DMS 273 treated with DMSO at 0.1 percent for 48 hours (cell line): ENCODE data around the gene GRIK1.

Experiments used
- DNase-seq: peaks from one replicate; lab custom pipeline; 2025; lab: John Stamatoyannopoulos, UW

GRIK1 gene

DNA sequence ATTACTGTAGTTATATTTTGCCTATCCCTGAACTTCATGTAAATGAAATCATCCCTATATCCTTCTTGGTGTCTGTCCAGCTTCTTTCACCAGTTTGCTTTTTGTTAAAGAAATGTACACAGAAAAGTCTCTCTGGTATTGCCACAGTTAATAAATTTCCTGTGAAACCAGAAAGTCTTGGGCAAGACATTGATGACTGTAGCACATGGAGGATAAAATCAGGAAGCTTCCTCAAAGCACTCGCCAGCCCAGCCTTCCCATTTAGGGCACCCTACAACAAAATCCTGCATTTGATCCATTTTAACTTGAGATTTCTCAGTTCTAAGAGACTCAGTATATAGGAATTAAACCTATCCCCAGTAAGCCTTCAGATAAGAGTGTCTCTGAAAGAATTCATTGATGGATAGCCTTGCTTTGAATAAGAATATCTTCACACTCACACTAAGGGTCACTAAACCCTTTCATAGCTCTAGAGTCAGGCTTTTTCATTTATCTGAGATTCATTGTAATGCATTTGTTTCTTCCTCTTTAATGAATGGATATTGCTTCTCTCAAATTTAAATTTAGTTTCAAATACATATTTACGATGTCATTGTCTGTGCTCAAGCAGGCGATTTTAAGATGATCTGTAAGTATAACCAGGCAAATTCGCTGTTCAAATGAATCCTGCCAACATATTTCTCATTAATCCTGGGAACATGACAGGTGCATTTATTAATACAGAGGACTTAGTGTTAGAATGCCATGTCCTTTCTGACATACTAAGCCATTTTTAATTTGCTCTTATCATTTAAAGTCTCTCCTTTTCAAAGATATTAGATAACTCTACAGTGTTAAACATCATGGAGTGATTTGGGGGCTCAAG is 153.1 kb downstream of the GRIK1 start:
- no peak for DNase-seq

DNA sequence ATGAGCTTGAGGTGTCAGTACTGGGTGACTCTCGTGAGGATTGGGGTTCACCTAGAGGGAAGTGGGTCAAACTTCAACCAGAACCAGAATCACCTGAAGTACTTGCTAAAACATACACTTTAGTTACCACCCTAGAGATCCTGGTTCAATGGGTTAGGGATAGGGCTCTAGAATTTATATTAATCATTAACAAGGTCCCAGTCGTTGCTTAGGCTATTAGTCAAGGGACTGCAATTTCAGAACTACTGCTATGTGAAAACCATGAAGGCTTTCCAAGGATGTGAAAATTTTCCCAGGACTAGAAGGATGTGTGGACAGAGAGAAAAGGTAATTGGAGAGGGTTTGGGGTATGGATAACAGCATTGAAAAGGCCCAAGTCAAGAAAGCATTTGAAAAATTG is 162.6 kb downstream of the GRIK1 start:
- DNase-seq, result no peak

DNA sequence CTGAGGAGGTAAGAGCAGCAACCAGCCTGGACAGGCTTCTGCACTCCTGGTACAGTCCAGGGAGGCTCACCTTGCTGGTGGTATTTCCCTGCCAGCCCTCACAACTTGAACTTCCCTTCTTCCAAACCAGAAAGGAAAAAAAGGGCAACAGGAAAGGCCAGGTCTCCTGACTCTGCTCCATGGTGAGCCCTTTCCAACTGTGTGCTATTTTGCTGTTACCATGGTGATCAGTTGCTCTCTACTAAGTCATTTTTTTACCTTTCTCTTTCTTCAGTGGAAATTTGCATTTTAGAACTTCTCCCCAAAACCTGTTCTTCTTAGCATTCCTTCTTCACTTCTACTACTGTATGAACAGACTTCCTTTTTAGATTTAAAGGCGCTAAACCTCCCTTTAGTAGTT is 164.3 kb downstream of the GRIK1 start:
- DNase-seq, result no peak

DNA sequence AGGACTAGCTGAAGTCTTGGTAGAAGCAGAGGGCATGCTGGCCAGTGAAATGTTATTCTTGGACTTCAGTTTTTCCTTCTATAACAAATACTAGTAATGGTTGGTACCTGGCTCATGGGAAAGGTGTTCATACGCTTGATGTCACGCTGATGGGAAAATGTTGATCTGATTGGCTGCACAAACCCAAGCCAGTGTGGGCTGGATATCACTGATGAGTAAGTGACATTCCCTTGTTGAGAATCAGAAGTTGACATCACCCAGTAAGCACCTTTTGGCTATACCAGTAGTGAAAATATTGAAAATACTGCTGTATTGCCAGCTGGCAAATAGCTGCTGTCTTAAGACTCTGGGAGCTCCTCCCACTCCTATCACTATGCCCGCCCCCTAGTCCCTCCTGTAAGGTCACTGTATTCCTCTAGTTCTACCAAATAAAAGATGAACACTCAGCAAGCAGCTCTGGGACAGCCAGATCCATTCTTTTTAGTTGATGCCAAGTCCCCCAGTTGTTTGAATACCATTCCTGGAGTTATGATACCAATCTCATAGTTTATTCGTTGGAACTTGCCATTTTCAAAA is 168.2 kb downstream of the GRIK1 start:
- no peak for DNase-seq

DNA sequence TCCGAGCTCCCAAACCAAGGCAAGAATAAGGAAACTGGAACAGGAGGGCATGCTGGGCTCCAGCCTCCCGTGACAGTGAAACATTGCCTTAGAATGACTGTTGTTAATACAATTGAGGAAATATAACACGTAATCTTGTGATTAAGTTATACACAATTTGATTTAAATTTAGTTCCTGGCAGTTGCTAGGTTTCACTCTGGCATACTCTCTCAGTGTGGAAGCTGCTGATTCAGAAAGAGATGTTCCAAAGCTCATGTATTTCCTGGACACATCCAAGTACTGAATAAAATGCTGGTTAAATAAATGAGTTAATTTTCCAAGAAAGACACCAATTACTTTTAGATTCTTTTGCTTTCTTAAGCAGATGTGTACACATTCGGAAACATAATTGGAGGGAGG is 176.1 kb downstream of the GRIK1 start:
- no peak for DNase-seq

DNA sequence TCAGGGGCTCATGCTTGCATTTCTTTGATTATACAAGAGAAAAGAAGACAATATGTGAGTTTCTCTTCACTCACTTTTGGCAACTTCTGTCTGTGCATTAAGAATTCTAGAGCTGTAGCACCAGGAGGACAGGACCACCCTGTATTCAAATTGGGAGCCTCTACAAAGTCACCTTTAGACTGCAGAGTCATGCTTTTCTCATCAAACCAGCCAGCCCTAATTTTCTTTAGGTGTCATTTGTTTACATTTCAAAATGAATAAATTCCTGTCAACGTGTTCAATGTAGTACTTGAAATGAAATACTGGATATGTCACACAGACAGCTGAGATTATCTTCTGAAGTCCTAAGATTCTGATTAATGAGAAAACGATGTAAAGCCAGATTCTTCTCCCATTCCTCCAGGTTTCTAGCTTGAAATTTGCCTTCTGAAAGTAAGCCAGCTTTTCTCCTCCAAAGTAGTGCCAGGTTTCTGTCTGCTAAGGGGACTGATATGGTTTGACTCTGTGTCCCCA is 177.2 kb downstream of the GRIK1 start:
- DNase-seq, result no peak

DNA sequence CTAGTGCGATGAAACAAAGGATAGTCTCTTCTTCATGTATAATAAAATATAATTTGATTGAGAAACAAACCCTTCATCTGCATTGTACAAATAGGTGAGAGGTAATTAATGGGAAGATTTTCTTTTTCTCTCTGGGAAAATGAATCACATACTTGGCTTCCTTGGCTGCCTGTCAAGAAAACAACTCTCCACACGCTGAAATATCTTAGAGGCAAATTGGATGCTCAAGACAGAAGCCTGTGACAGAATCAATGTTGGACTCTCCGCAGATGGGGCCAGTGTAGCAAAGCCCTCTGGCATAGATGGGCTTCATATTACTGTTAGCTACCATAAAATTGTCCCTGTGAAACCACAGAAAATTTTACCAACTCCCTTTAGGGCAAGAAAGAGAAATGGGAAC is 186.6 kb downstream of the GRIK1 start:
- no peak for DNase-seq

DNA sequence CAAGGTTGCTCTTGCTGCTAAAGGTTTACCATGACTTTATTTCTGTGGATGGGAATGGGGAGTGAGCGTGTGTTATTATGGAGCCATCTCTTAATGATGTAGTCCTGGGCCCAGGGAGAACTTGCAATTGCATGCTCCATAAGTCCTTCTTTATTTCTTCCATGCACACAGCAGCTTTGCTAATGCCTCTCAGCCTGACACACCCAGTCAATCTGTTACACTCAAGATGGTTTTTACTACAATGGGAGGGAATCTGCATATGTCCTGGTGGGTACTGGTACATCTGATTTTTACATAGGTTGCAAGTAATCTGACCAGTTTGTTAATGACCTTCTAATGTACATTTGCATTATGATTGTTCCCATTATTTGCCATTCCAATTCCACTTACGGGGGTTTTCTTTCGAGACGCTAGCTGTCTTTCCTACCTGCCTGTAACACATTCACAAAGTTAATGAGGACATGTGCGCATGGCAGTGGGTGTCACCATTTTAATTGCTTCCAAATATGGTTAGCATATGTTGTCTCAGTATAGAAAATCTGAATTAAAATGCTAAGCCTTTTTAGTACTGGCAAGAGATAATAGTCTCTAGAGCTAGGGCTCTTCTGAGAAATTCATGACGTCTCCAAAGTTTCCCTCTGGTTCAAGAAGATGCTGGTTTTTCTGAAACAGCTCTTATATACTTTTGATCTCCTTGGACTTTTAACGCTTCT is 188.2 kb downstream of the GRIK1 start:
- DNase-seq, result no peak

DNA sequence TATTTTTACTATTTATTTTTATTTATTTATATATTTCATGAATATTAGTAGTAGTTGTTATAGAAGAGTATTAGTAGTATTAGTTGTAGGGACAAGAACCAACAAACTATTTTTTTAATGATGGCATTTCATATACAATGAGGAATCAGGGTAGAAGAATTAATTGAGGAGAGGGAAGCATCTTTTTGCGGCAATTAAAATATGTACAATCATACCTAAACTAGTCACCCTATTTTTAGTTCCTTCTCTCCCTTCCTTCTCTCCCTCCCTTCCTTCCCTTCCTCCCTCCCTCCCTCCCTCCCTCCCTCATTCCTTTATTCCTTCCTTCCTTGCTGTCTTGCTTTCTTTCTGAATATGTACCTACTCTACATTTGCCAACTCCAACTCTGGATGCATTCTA is 189.8 kb downstream of the GRIK1 start:
- DNase-seq, result no peak

DNA sequence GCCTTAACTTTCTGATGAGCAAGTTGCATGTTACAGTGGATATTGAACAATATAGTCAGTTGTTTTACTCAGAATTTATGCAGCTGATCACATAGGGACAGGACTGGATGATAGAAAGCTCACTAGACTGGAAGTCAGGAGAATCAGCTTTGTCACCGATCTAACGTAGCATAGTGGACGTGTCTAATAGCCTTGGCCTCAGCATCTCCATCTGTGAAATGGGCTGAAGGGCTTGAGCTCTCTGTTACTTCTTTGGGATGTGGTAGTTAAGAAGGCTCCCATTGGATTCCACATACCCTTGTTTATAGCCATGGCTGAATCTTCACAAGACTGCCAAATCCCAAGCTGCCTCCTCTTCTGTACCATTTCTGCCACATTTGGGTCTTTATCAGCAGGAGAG is 190.6 kb downstream of the GRIK1 start:
- DNase-seq, result no peak

DNA sequence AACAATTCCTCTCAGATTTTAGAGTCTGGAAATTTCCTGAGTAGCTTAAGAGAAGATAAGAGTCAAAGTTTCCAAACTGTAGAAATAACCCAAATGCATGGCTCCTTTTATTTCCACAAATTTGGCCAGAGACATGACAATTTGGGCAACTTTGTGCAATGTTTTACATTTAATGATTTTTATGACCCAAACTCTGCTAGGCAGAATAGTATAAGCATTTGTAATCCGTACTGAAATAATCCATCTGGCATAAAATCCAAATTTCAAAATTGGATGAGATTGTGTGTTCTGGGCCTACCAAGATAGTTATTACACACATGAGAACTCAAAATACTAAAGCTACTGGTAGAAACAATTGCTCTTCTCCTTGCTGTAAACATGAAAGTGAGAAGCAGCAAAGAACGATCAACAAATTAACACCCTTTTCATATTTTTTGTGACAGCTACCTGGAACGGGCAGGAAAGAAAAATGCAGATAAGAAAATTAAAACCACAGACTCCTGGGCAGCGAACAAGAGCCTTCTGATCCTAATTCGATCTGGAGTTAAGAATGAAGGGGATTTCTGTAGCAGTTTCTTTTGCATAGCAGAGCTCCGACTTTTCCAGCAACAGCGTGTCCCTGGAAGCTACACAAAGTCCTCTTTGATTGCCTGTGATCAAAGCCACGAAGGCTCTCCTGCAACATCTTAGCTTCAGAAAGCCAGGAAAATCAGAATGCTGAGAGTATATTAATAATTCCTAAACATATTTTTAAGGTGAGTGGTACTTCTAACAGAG is 191.2 kb downstream of the GRIK1 start:
- DNase-seq, result no peak

DNA sequence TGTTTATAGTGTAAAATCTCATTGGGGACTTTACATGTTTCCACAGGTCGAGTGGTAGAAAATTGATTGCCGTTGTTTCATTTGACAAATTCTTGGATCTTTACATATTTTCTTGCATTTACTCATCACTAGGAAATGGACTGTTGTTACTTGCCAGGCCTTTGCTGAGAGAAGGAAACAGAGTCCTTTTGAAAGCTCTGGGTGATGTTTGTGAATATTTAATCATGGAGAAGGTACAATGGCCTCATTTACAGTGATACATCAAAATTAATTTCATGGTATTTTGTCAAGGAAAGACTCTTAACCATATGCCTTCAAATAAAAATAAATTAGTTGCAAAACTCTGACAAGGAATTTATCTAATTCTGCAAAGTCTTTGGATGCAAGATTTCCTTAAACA is 198.0 kb downstream of the GRIK1 start:
- DNase-seq, result no peak

DNA sequence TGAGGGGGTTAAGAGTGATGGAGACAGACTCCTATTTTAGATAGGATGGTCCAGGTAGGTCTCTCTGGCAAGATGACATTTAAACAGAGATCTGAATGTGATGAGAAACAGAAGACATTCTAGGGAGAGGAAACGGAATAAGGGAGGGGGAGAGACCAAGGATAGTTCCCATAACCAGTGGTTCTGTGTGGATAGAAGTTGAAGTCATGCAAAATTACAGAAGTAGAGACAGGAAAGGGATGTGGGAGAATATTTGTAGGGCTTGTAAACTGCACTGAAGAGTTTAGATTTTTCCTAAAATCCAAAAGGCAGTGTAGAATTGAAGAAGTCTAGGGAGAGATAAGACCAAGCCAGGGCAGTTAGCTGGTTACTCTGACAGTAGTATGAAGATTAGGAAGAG is 200.6 kb downstream of the GRIK1 start:
- DNase-seq, result no peak

DNA sequence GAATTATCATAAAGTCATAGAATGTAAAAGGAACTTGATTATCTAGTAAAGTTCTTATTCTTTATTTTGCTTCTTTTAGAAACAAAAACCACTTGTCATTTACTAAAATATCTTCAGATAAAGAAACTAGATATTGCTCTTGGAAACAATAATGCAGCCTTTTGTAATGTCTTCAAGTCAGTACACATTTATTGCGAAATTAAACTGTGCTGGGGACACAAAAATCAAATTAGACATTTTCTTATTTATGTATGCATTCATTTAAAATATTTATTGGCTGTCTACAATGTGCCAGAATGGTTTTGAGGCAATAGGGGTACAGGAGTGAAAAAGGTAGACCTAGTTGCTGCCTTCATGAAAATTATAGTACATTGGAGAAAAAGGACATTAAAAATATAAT is 201.1 kb downstream of the GRIK1 start:
- no peak for DNase-seq

DNA sequence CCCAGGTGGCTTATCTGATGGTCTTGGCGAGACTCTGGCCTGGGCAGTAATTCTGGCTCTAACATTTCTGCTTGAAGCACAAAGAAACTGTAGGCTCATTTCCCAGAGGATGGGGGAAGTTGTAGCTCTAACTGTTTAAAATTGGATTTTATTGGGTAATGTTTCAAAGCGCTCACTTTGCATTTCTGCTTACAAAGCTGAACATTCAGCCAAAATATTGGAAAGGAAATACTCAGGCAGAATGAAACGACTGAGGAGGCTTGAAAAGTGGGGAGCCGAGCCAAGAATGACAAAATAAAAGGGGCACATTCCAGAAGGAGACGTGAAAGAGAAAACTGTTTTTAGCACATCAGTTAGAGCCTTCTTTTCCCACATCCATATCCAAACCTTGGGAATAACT is 202.6 kb downstream of the GRIK1 start:
- no peak for DNase-seq

DNA sequence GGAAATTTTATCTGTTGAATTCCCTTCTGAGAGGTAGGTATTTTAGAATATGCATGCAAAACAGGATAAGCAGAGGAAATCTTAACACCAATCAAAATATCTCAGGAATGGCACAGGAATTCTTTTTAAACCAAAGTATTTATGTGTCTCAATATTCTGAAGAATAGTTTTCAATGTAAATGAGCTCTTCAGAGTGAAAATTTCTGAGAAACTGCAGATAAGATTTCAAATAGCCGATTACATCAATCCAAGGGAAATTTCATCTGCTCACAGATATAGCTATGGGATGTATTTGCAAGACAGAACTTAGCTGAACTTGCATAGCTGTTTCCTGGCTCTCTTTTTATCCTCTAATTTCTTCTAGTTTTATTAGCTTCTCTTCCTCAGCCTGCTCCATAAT is 209.5 kb downstream of the GRIK1 start:
- DNase-seq, result no peak

DNA sequence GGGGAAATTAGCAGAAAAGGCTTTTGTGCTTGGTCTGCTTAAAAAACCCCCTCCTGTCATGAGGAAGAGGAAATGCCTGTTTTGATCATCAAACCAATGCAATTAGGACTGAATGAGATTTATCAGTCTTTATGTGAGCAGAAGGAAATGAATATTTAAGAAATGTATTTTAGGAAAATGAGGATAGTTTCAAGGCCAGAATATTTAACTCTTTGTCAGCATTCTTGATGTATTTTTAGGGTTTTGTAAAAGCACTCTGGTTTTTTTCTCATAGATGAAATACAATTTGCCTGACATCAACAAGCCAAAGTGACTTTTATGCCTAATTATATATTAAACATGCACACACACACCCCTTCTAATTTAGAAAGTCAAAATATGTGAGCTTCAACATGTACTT is 213.8 kb downstream of the GRIK1 start:
- no peak for DNase-seq

DNA sequence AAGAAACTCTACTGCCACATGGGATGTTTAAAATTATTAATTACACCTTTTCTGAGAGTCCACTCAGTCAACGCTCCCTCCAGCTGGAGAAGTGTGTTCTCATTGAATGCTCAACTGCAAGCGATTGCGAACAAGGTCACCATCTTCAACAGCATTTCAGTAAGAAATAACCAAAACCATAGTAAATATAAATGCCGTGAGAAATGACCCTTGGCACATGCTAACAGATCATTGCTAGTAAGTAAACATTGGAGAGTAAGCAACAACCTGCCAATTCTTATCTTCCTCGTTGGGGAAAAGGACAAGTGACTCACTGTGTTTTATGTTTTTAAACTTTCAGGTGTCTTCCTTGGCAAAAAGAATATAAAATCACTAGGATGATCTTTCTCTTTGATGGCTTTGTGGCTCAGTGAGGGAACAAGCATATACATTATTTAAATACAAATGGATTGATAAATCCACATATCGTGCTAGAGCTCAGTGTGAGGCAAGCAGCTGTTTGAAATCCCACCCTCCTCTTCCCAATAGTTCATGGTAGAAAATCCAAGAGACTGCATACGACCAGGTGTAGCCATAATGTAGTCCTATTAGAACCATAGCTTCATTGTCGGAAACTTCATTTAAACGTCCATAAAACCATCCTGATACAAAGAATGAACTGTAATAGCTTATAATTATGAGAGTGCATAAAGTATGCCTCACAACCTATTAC is 214.6 kb downstream of the GRIK1 start:
- DNase-seq, result no peak

DNA sequence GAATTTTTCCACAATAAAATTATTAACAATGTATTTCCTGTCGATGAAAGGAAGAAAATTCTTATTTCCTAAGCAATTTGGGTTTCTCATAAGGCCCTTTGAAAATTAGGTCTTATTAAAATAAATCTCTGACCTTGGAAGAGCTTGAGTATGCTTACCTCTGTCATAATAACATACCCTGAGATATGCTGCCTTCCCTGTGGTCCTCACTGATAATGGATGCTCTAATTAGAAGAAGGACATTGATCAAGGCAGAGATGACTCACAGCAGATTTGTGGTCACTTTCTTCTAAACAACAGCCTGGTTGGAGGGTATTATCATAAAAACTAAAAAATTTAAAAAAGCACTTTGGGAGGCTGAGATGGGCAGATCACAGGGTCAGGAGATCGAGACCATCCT is 217.8 kb downstream of the GRIK1 start:
- no peak for DNase-seq

DNA sequence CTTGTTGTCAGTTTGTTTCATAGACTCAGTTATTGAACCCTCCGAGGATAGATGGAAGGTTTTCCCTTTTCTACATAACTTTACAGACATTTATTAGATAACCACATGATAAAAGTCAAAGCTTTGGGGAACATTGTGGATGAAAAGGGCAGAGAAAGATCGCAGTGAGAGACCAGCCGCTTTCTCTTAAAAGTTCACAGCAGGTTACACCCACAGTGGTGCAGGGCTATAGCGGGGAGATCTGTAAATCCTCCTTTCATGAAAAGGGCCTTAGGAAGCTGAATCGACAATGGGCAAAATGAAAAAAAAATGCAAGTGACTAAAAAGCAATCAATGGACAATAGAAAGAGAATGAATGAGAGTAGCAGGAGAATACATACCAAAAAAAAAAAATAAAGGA is 218.6 kb downstream of the GRIK1 start:
- no peak for DNase-seq

DNA sequence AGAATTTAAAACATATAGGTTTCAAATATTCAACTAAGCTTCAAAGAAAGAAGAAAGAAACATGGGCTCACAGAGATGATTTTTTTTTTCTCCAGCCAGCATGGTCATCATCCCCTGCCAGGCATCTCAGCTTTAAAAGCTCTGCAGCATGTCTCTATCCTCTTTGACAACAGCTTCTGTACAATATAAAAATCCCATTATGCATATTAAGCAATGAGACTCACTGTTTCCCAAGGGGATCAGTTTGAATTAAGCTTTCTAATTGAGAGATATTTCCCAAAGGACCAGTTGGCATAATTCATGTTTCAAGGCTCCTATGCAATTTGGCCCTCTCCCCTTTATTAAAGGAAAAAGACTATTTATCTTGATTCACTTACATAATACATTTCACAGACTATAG is 220.3 kb downstream of the GRIK1 start:
- no peak for DNase-seq
